ENCODE results near the gene HLA-DRB1.
A peak's percentile ranks its signal among the peaks of the same experiment; 100 is the strongest.
"Not testable (repeated sequence)": the region's sequence is repeated elsewhere in the genome, so short reads cannot be mapped to it uniquely, and the experiment has no call there.

The HLA-DRB1 gene

DNA sequence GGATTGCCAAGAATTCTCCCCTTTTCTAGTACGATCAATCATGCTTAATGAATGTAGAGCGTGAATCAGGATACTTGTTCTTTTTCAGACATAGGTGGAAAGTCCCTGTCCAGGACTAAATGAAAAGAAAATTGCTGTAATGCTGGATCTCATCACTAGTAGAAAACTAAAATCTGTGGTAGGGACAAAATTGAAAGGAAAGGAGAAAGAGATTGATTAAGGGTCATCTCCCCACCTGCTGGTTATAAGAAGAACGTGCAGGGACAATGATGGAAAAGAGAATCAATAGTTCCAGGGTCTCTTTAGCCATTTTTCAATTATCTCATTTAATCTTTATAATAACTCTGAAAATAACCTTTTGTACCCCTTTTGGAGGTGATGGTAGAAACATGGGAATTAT is 18.7 kb upstream of the HLA-DRB1 start:
- Histone ChIP-seq H3K27ac (ENCODE audit: low read depth, low read length) (no peak overlapping the region), H3K4me1 (ENCODE audit: control insufficient read depth, insufficient read depth, low read length) (peaks cover 9% of the 10 kb centered on the region; the same call in 1 of the 2 replicates), H3K4me3 (ENCODE audit: low read depth, low read length) (no peak overlapping the region), H3K9ac (ENCODE audit: low read length) (no peak overlapping the region), H3K27me3 (ENCODE audit: control insufficient read depth, insufficient read depth, low read length) (no peaks in the 10 kb centered on the region), H3K36me3 (ENCODE audit: control insufficient read depth, insufficient read depth, low read length) (no peaks in the 10 kb centered on the region), H3K9me3 (ENCODE audit: control insufficient read depth, insufficient read depth, low read depth, low read length) (no peaks in the 10 kb centered on the region)

DNA sequence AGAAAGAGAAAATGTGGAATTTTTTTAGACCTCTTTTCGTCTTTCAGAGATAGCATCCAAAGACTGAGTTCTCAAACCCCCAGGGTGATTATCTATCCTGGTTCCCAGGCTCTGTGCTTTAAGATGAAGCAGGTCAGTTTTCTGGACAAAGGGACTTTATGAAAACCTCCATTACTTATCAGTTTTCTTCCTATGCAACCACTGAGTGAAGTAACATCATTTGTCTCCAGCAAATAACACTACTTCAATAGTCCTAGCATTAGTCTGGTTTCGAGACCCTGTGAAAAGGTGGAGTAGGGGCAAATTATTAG is 18.3 kb upstream of the HLA-DRB1 start:
- Histone ChIP-seq H3K4me3 (ENCODE audit: low read depth, low read length) (no peak overlapping the region), H3K36me3 (ENCODE audit: control insufficient read depth, insufficient read depth, low read length) (no peaks in the 10 kb centered on the region), H3K9me3 (ENCODE audit: control insufficient read depth, insufficient read depth, low read depth, low read length) (no peaks in the 10 kb centered on the region), H3K27ac (ENCODE audit: low read depth, low read length) (no peak overlapping the region), H3K9ac (ENCODE audit: low read length) (no peak overlapping the region), H3K4me1 (ENCODE audit: control insufficient read depth, insufficient read depth, low read length) (peaks cover 9% of the 10 kb centered on the region; the same call in 1 of the 2 replicates), H3K27me3 (ENCODE audit: control insufficient read depth, insufficient read depth, low read length) (no peaks in the 10 kb centered on the region)

DNA sequence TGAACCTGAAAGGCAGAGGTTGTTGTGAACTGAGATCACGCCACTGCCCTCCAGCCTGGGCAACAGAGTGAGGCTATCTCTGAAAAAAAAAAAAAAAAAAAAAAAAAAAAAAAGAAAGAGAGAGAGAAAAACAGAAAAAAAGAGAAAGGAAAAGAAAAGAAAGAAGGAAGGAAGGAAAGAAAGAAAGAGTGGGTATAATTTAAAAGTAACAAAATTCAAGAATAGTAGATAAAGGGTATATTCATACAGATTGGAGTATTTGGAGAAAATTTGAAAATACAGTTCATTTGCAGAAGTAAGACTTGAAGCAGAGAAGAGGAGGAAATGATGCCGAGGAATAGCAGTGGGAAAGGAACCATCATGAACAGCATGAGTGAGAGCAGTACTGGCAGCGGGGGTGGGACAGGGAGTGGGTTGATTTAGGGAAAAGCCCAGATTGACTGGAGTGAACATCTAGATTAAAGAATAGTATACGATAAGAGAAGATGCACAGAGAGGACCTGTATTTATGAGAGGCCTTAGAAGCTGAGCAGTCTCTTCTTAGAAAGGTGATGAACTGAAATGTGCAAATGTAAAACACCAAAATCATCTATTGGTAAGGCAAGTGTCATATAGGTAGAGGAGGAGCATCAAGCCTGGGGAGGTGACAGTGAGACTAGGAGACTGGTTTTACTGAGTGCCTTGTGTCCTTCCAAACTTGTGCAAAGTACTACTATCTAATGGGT is 17.8 kb upstream of the HLA-DRB1 start:
- Histone ChIP-seq H3K4me1 (ENCODE audit: control insufficient read depth, insufficient read depth, low read length) (peaks cover 9% of the 10 kb centered on the region; the same call in 1 of the 2 replicates), H3K9me3 (ENCODE audit: control insufficient read depth, insufficient read depth, low read depth, low read length) (no peaks in the 10 kb centered on the region), H3K27me3 (ENCODE audit: control insufficient read depth, insufficient read depth, low read length) (no peaks in the 10 kb centered on the region), H3K4me3 (ENCODE audit: low read depth, low read length) (no peak overlapping the region), H3K9ac (ENCODE audit: low read length) (no peak overlapping the region), H3K27ac (ENCODE audit: low read depth, low read length) (no peak overlapping the region), H3K36me3 (ENCODE audit: control insufficient read depth, insufficient read depth, low read length) (no peaks in the 10 kb centered on the region)

DNA sequence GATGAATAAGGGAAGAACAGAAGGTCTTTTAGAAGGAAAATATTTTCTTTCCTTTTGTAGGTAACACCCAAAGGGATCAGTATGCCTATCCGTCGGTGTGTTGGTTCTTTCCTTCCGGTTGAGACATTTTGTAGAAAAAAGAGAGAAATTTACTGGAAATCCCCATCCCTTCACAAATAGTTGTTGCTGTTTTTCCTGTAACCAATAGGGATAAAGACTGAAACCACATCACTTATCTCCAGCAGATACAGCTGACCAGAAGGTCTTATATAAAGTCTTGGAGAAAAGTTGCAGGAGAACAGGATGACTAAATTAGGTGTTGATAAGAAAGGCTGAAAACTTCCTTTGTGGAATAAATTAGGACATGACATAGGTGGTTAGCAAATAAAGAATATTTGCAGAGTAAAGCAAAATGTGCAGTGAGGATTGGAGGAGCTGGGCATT is 14.8 kb upstream of the HLA-DRB1 start:
- Histone ChIP-seq H3K36me3 (ENCODE audit: control insufficient read depth, insufficient read depth, low read length) (no peaks in the 10 kb centered on the region), H3K27ac (ENCODE audit: low read depth, low read length) (no peak overlapping the region), H3K4me3 (ENCODE audit: low read depth, low read length) (no peak overlapping the region), H3K9me3 (ENCODE audit: control insufficient read depth, insufficient read depth, low read depth, low read length) (0 out of 2 replicates have a peak, but pooled peaks cover under 1% of the 10 kb centered on the region), H3K27me3 (ENCODE audit: control insufficient read depth, insufficient read depth, low read length) (no peaks in the 10 kb centered on the region), H3K9ac (ENCODE audit: low read length) (no peak overlapping the region), H3K4me1 (ENCODE audit: control insufficient read depth, insufficient read depth, low read length) (no peaks in the 10 kb centered on the region)

DNA sequence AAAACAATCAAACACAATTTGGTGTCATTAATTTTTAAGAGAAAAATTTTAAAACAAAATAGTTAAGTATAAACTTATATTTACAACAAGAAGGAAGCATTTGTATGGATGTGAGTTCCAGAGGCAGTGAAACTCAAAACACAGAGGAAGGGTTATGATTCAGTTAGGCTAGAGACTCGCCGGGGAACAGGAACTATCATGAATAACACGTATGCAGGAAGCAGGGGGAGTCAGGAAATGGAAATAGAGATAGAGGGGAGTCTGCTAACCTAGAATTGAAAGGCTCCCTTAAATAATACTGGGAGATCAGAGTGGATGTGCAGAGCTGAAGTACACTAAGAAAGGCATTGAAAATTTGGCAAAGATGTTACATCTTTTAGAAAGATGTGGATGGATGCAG is 14.2 kb upstream of the HLA-DRB1 start:
- Histone ChIP-seq H3K27me3 (ENCODE audit: control insufficient read depth, insufficient read depth, low read length) (no peaks in the 10 kb centered on the region), H3K9me3 (ENCODE audit: control insufficient read depth, insufficient read depth, low read depth, low read length) (0 out of 2 replicates have a peak, but pooled peaks cover 6% of the 10 kb centered on the region), H3K27ac (ENCODE audit: low read depth, low read length) (no peak overlapping the region), H3K4me1 (ENCODE audit: control insufficient read depth, insufficient read depth, low read length) (no peaks in the 10 kb centered on the region), H3K36me3 (ENCODE audit: control insufficient read depth, insufficient read depth, low read length) (no peaks in the 10 kb centered on the region), H3K9ac (ENCODE audit: low read length) (no peak overlapping the region), H3K4me3 (ENCODE audit: low read depth, low read length) (no peak overlapping the region)

DNA sequence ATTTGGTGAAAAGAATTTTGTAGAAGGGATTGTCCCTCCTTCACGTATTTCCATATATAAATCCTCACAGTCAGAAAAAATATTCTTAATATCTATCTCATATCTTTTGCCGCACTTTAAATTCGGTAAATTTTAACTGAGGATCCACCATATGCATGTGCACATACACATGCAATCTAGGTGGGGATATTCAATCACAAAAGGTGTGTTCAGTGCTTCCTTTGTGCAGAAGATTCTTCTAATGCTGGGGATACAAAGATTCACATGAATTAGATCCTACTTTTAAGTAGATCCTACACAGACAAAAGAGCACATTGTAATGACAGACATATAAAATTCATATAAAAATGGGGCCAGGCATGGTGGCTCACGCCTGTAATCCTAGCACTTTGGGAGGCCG is 13.6 kb upstream of the HLA-DRB1 start:
- Histone ChIP-seq H3K9ac (ENCODE audit: low read length) (no peak overlapping the region), H3K36me3 (ENCODE audit: control insufficient read depth, insufficient read depth, low read length) (no peaks in the 10 kb centered on the region), H3K27ac (ENCODE audit: low read depth, low read length) (no peak overlapping the region), H3K4me1 (ENCODE audit: control insufficient read depth, insufficient read depth, low read length) (no peaks in the 10 kb centered on the region), H3K27me3 (ENCODE audit: control insufficient read depth, insufficient read depth, low read length) (no peaks in the 10 kb centered on the region), H3K9me3 (ENCODE audit: control insufficient read depth, insufficient read depth, low read depth, low read length) (0 out of 2 replicates have a peak, but pooled peaks cover 6% of the 10 kb centered on the region), H3K4me3 (ENCODE audit: low read depth, low read length) (no peak overlapping the region)

DNA sequence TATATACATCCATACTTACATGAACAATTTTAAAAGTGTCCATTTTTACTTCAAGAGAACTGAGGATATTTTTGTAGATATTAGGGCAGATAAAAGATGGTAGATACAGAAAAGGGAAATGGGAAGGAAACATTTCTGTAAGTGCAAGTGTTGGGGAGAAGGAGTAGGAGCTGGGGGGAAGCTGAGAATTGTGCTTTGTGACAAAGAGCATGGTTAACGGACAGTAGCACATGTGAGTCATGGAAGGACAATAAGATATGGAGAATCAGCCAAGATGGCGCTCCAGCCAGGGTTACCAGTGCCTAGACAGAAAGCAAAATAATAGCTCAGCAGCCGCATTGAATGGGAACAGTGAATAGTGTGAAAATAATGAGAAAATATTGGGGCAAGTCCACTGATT is 12.7 kb upstream of the HLA-DRB1 start:
- Histone ChIP-seq H3K4me3 (ENCODE audit: low read depth, low read length) (no peak overlapping the region), H3K27ac (ENCODE audit: low read depth, low read length) (no peak overlapping the region)

DNA sequence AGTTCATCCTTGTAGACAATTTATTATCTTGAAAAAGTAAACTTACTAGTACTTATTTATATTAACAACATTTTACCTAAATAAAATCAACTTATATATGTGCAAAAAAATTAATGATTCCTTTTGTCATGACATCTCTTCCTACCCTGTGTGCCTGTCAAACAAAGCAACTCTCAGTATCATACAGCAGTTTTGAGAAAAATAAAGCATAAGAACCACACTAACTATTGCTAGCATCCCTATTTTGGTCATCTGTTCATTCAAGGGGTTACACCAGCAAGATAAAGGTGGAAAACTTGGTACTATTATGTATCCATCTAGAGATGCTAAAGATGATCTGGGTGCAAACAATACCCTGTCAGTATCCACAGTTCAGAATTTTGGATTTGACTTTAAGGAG is 7.4 kb upstream of the HLA-DRB1 start:
- no peaks in the 10 kb centered on the region for H3K27me3 ChIP-seq (ENCODE audit: control insufficient read depth, insufficient read depth, low read length)
- no peak overlapping the region for H3K4me3 ChIP-seq (ENCODE audit: low read depth, low read length)
- 0 out of 2 replicates have a peak, but pooled peaks cover 6% of the 10 kb centered on the region for H3K9me3 ChIP-seq (ENCODE audit: control insufficient read depth, insufficient read depth, low read depth, low read length)
- no peak overlapping the region for H3K27ac ChIP-seq (ENCODE audit: low read depth, low read length)
- no peak overlapping the region for H3K9ac ChIP-seq (ENCODE audit: low read length)
- H3K4me1 ChIP-seq (ENCODE audit: control insufficient read depth, insufficient read depth, low read length) = no peaks in the 10 kb centered on the region
- no peaks in the 10 kb centered on the region for H3K36me3 ChIP-seq (ENCODE audit: control insufficient read depth, insufficient read depth, low read length)

More for the DNA sequence above, 12.7 kb upstream of the HLA-DRB1 start:
- Histone ChIP-seq H3K4me1 (ENCODE audit: control insufficient read depth, insufficient read depth, low read length) (no peaks in the 10 kb centered on the region), H3K9ac (ENCODE audit: low read length) (no peak overlapping the region), H3K36me3 (ENCODE audit: control insufficient read depth, insufficient read depth, low read length) (no peaks in the 10 kb centered on the region), H3K9me3 (ENCODE audit: control insufficient read depth, insufficient read depth, low read depth, low read length) (0 out of 2 replicates have a peak, but pooled peaks cover 6% of the 10 kb centered on the region), H3K27me3 (ENCODE audit: control insufficient read depth, insufficient read depth, low read length) (no peaks in the 10 kb centered on the region)

DNA sequence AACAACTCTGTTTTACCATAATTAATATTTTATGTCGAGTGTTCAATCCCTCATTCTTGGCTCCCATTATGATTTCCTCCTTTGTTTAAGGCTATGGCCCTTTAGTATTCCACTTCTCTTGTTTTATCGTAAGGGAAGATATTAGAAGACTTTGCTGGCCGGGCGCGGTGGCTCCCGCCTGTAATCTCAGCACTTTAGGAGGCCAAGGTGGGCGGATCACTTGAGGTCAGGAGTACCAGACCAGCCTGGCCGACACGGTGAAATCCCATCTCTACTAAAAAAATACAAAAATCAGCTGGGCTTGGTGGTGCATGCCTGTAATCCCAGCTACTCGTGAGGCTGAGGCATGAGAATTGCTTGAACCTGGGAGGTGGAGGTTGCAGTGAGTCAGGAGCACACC is 1.1 kb upstream of the HLA-DRB1 start:
- not testable (repeated sequence) for H3K36me3 ChIP-seq (ENCODE audit: control insufficient read depth, insufficient read depth, low read length); H3K4me3 ChIP-seq (ENCODE audit: low read depth, low read length); H3K9ac ChIP-seq (ENCODE audit: low read length); H3K27me3 ChIP-seq (ENCODE audit: control insufficient read depth, insufficient read depth, low read length); H3K4me1 ChIP-seq (ENCODE audit: control insufficient read depth, insufficient read depth, low read length); H3K9me3 ChIP-seq (ENCODE audit: control insufficient read depth, insufficient read depth, low read depth, low read length); H3K27ac ChIP-seq (ENCODE audit: low read depth, low read length)

DNA sequence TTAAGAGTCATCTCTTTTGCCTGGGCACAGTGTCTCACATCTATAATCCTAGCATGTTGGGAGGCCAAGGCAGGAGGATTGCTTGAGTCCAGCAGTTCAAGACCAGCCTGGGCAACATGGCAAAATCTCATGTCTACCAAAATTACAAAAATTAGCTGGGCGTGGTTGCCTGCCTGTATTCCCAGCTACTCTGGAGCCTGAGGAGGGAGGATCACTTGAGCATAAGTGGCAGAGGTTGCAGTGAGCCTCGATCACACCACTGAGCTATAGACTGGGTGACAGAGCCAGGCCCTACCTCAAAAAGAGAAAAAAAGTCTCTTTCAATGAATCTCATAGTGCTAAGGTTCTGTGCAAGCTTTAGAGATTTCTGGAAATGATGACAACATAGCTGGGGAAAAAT is 1.5 kb downstream of the HLA-DRB1 start:
- Histone ChIP-seq H3K9me3 (ENCODE audit: control insufficient read depth, insufficient read depth, low read depth, low read length) (no peaks in the 10 kb centered on the region), H3K4me1 (ENCODE audit: control insufficient read depth, insufficient read depth, low read length) (peaks cover 2% of the 10 kb centered on the region; the same call in 1 of the 2 replicates), H3K27me3 (ENCODE audit: control insufficient read depth, insufficient read depth, low read length) (peaks cover 15% of the 10 kb centered on the region), H3K36me3 (ENCODE audit: control insufficient read depth, insufficient read depth, low read length) (no peaks in the 10 kb centered on the region), H3K4me3 (ENCODE audit: low read depth, low read length) (no peak overlapping the region), H3K27ac (ENCODE audit: low read depth, low read length) (no peak overlapping the region), H3K9ac (ENCODE audit: low read length) (no peak overlapping the region)

DNA sequence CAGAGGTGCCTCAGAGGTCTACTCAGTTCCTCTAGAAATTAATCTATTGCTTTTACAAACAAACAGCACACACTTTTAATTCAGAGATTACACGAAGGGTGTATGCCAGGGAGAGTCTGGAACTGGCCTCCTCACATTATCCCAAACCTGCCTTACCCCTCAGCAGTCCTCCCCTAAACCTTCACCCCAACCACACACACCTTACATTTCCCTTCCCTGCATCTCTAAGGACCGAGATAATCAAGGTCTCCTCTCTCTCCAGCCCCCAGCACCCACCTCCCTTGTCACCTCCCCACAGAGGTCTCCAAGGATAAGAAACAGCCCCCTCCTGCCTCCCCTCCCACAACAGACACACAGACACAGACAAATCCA is 6.1 kb downstream of the HLA-DRB1 start:
- H3K4me3 ChIP-seq (ENCODE audit: low read depth, low read length) = peak overlapping the region; percentile 78
- no peaks in the 10 kb centered on the region for H3K4me1 ChIP-seq (ENCODE audit: control insufficient read depth, insufficient read depth, low read length)
- H3K27me3 ChIP-seq (ENCODE audit: control insufficient read depth, insufficient read depth, low read length) = peaks cover 15% of the 10 kb centered on the region
- H3K9me3 ChIP-seq (ENCODE audit: control insufficient read depth, insufficient read depth, low read depth, low read length) = no peaks in the 10 kb centered on the region
- peak overlapping the region; percentile 51 for H3K9ac ChIP-seq (ENCODE audit: low read length)
- H3K36me3 ChIP-seq (ENCODE audit: control insufficient read depth, insufficient read depth, low read length) = no peaks in the 10 kb centered on the region
- H3K27ac ChIP-seq (ENCODE audit: low read depth, low read length) = no peak overlapping the region
